SK-N-SH (cell line): ENCODE measurements around the gene CCDC192. TPM values are rescaled to one million over a fixed set of nuclear protein-coding genes. Genes with fewer than 3 reads are reported as not detected.
A peak's percentile ranks its signal among the peaks of the same experiment; 100 is the strongest.

Experiments used
- CTCF ChIA-PET: fragments of 300-600, 350-600 bp; formaldehyde crosslinking; extraction: SDS; loops from one replicate; lab custom pipeline; 2021; lab: Yijun Ruan, JAX
- POLR2A ChIA-PET: fragments of 350-600 bp; sonication (Branson Sonifier 250); formaldehyde crosslinking; extraction: SDS; loops from one replicate; lab custom pipeline; 2020; ENCODE audit warnings: antibody characterized with exemption, inconsistent platforms; lab: Yijun Ruan, JAX
- DNase-seq: peaks from one replicate; pipeline ENCODE4 v3.0.0; 2012
- H2AFZ ChIP-seq: fragments of 200-600 bp; sonication (generic); 2 replicates; pipeline ENCODE4 v1.8.1; 2016; ENCODE audit warnings: antibody characterized with exemption, mild to moderate bottlenecking, low read depth
- H3F3A ChIP-seq: fragments of 200-600 bp; sonication (generic); replicated peaks from 2 replicates; pipeline ENCODE3; 2016; ENCODE audit warnings: antibody characterized with exemption, mild to moderate bottlenecking; ENCODE audit not compliant: insufficient read depth
- H3K27ac ChIP-seq, 2 experiments: fragments of 200-500 bp in 1 of 2; fragments of 200-600 bp in 1 of 2; sonication (Bioruptor generic) in 1 of 2; sonication (generic), shearing (Covaris generic) in 1 of 2; 2 replicates each; pipeline versions ENCODE4 v1.5.1 to v1.6.1; 2014 to 2016; ENCODE audit warnings: low read depth in 2 of 2, inconsistent platforms in 1 of 2, low read length in 1 of 2, mild to moderate bottlenecking in 1 of 2, mixed read lengths in 1 of 2
- H3K27me3 ChIP-seq: fragments of 200-600 bp; sonication (generic), shearing (Covaris generic); 2 replicates; pipeline ENCODE4 v1.6.1; 2016; ENCODE audit warnings: mixed run types; ENCODE audit not compliant: insufficient read depth
- H3K36me3 ChIP-seq, 2 experiments: fragments of 200-500 bp in 1 of 2; fragments of 200-600 bp in 1 of 2; sonication (Bioruptor generic) in 1 of 2; sonication (generic) in 1 of 2; replicated peaks in 1 of 2; 2 replicates each; pipeline versions ENCODE3 to v1.5.1; 2014 to 2016; ENCODE audit warnings: low read length in 1 of 2, mild to moderate bottlenecking in 1 of 2; ENCODE audit not compliant: insufficient read depth in 2 of 2, control insufficient read depth in 1 of 2
- H3K4me1 ChIP-seq, 2 experiments: fragments of 200-500 bp in 1 of 2; fragments of 200-600 bp in 1 of 2; sonication (Bioruptor generic) in 1 of 2; sonication (generic), shearing (Covaris generic) in 1 of 2; 2 replicates each; pipeline versions ENCODE4 v1.5.1 to v1.6.1; 2014 to 2016; ENCODE audit warnings: low read depth in 1 of 2, low read length in 1 of 2, mixed run types in 1 of 2; ENCODE audit not compliant: insufficient read depth in 2 of 2, control insufficient read depth in 1 of 2
- H3K4me2 ChIP-seq: fragments of 200-600 bp; sonication (generic), shearing (Covaris generic); 2 replicates; pipeline ENCODE4 v1.6.1; 2017; ENCODE audit warnings: mixed run types
- H3K4me3 ChIP-seq, 2 experiments: fragments of 200-500 bp in 1 of 2; fragments of 200-600 bp in 1 of 2; sonication (Bioruptor generic) in 1 of 2; sonication (generic), shearing (Covaris generic) in 1 of 2; 2 replicates each; pipeline versions ENCODE4 v1.5.1 to v1.8.1; 2014 to 2016; ENCODE audit warnings: low read depth in 2 of 2, inconsistent platforms in 1 of 2, low read length in 1 of 2, mild to moderate bottlenecking in 1 of 2, mixed read lengths in 1 of 2, moderate library complexity in 1 of 2
- H3K79me2 ChIP-seq: fragments of 200-600 bp; sonication (generic); 2 replicates; pipeline ENCODE4 v1.8.1; 2017; ENCODE audit warnings: mild to moderate bottlenecking; ENCODE audit not compliant: insufficient read depth
- H3K9ac ChIP-seq: fragments of 200-600 bp; sonication (generic); 2 replicates; pipeline ENCODE4 v1.6.1; 2017; ENCODE audit warnings: mixed run types
- H3K9me2 ChIP-seq: fragments of 200-600 bp; sonication (generic); 2 replicates; pipeline ENCODE4 v1.6.1; 2017; ENCODE audit warnings: mixed run types
- H3K9me3 ChIP-seq: fragments of 200-600 bp; sonication (generic); 2 replicates; pipeline ENCODE4 v1.6.1; 2017; ENCODE audit warnings: mixed run types, mild to moderate bottlenecking, moderate library complexity
- H4K20me1 ChIP-seq: fragments of 200-600 bp; sonication (generic); 2 replicates; pipeline ENCODE4 v1.6.1; 2017; ENCODE audit warnings: mild to moderate bottlenecking, mixed run types; ENCODE audit not compliant: insufficient read depth
- ELF1 ChIP-seq: IDR thresholded peaks from 2 replicates; pipeline ENCODE4 v1.4.0; 2012
- EZH2phosphoT487 ChIP-seq: fragments of 200-600 bp; sonication (generic); IDR thresholded peaks from 2 replicates; pipeline ENCODE4 v1.6.1; 2017; ENCODE audit warnings: low read depth, mixed run types, mild to moderate bottlenecking, antibody characterized with exemption, moderate library complexity, borderline replicate concordance
- FOXM1 ChIP-seq: IDR thresholded peaks from 2 replicates; pipeline ENCODE4 v1.4.0; 2012; ENCODE audit warnings: low read depth, mild to moderate bottlenecking
- IRF3 ChIP-seq: fragments of 150-350 bp; IDR thresholded peaks from 2 replicates; pipeline ENCODE4 v1.6.1; 2016; ENCODE audit warnings: mild to moderate bottlenecking, low read depth, low read length
- JUND ChIP-seq: IDR thresholded peaks from 2 replicates; pipeline ENCODE4 v1.4.0; 2012
- MEF2A ChIP-seq: IDR thresholded peaks from 2 replicates; pipeline ENCODE4 v1.4.0; 2012; ENCODE audit warnings: low read depth, borderline replicate concordance
- NRF1 ChIP-seq: IDR thresholded peaks from 2 replicates; pipeline ENCODE4 v1.6.1; 2012; ENCODE audit warnings: low read depth, mild to moderate bottlenecking, low read length
- POLR2AphosphoS5 ChIP-seq: IDR thresholded peaks from 2 replicates; pipeline ENCODE4 v1.6.1; 2012; ENCODE audit warnings: low read depth, low read length
- RAD21 ChIP-seq: IDR thresholded peaks from 2 replicates; pipeline ENCODE4 v1.6.1; 2012; ENCODE audit warnings: mild to moderate bottlenecking, low read length
- RCOR1 ChIP-seq: fragments of 150-350 bp; IDR thresholded peaks from 2 replicates; pipeline ENCODE4 v1.6.1; 2017; ENCODE audit warnings: antibody characterized with exemption, low read length
- REST ChIP-seq: IDR thresholded peaks from 2 replicates; pipeline ENCODE4 v1.6.1; 2012; ENCODE audit warnings: mild to moderate bottlenecking, low read depth, low read length, moderate library complexity
- RFX5 ChIP-seq: IDR thresholded peaks from 2 replicates; pipeline ENCODE4 v1.6.1; 2012; ENCODE audit warnings: mild to moderate bottlenecking, improper control_type of control experiment, low read length
- SIN3A ChIP-seq: IDR thresholded peaks from 2 replicates; pipeline ENCODE4 v1.6.1; 2012; ENCODE audit warnings: low read depth, mild to moderate bottlenecking, low read length, moderate library complexity, borderline replicate concordance
- SMC3 ChIP-seq: IDR thresholded peaks from 2 replicates; pipeline ENCODE4 v1.6.1; 2012; ENCODE audit warnings: low read depth, low read length, improper control_type of control experiment
- TAF1 ChIP-seq: IDR thresholded peaks from 2 replicates; pipeline ENCODE4 v1.6.1; 2012; ENCODE audit warnings: low read depth, mild to moderate bottlenecking, low read length, moderate library complexity, borderline replicate concordance
- TCF12 ChIP-seq: IDR thresholded peaks from 2 replicates; pipeline ENCODE4 v1.4.0; 2012
- USF2 ChIP-seq: fragments of 150-350 bp; IDR thresholded peaks from 2 replicates; pipeline ENCODE4 v1.6.1; 2017; ENCODE audit warnings: antibody characterized with exemption, low read length, low read depth, borderline replicate concordance
- WGBS: methylation state at CpG from one replicate; pipeline ENCODE4 v1.1.6; 2017; ENCODE audit warnings: low lambda C conversion rate; 5-methylcytosine and 5-hydroxymethylcytosine counted together
- polyA plus RNA-seq, 3 experiments: library from polyadenylated mRNA; depleted of rRNA; stranded (reverse); fragments of >200 nt; gene quantifications; 2 replicates each; pipeline ENCODE4 v1.2.3, GENCODE V29; 2012

Gene CCDC192
- polyA plus RNA-seq, 1 of the 3 experiments (the other 2 are of a cell fraction), result not detected

DNA sequence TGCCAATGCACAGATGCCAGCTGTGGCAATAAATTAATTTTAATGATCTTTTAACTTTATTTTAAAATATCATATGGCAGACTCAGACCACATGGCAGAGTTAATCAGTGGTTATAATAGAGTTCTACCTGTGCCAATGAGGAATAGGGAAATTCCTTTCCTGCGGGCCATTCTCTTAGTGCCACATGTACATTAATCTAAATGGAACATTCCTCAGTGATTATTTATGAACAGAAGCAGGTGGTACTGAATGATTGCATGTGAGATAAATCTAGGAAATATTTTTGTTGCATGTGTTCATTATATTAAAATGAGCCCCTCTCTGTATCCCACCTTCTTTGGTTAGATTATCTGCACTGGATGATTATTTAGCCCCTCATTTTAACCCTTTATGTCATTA is 102.3 kb downstream of the CCDC192 start:
- POLR2A ChIA-PET, result no interaction called here
- Histone ChIP-seq H3K4me2 (no peak overlapping the region), H3K9ac (no peak overlapping the region)
- TF ChIP-seq USF2, result no peak
- TF ChIP-seq TCF12, result peak; percentile 53; the same call in 1 of the 2 replicates
- TF ChIP-seq, all 33 proteins: peak for 1
- no peaks in the 10 kb centered on the region for H3K79me2 ChIP-seq
- CTCF ChIA-PET, result interaction anchor here (1.7 kb wide), 1 partner anchor 8 kb away, joined by 4 read pairs; no protein-coding TSS in a partner anchor
- H3K4me3 ChIP-seq, result no peak overlapping the region
- H3K27ac ChIP-seq, result no peak overlapping the region; a peak in 1 of 4 replicates
- no peaks in the 10 kb centered on the region for H4K20me1 ChIP-seq
- H2AFZ ChIP-seq, result no peak overlapping the region
- no peaks in the 10 kb centered on the region for H3K27me3 ChIP-seq
- no peaks in the 10 kb centered on the region for H3K9me2 ChIP-seq
- no peak for DNase-seq
- WGBS, result 22% methylated on average over 1 of the region's 1 CpG
- no peaks in the 10 kb centered on the region for H3K36me3 ChIP-seq
- H3F3A ChIP-seq, result peaks cover 6% of the 10 kb centered on the region
- no peaks in the 10 kb centered on the region for H3K9me3 ChIP-seq
- H3K4me1 ChIP-seq, result no peaks in the 10 kb centered on the region; a peak in 3 of 4 replicates

DNA sequence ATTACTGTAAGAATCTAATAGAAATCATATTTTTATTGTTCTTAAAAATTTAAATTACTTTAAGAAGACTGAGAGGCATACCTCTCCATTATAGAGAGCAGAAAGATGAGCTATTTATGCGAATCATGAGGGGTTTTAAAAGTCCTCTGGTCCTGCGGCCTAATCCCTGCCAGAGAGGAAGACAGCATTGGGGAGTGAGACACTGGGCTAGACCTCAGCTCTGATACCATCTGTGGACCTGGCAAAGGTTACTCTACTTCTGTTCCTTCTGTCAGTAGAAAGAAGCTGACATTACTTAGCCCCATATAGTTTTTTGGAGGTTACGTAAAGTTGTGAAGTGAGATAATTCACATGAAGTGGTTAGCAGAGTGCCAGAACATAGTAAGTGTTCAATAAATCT is 103.6 kb downstream of the CCDC192 start:
- WGBS, result 97% methylated on average over 3 of the region's 3 CpGs
- Histone ChIP-seq H2AFZ (no peak overlapping the region; the same call in 1 of the 2 replicates), H3F3A (peaks cover 1% of the 10 kb centered on the region), H3K36me3 (no peaks in the 10 kb centered on the region), H3K79me2 (no peaks in the 10 kb centered on the region), H3K9ac (no peak overlapping the region), H3K4me2 (no peak overlapping the region), H3K27me3 (no peaks in the 10 kb centered on the region), H3K4me3 (no peak overlapping the region), H3K4me1 (no peaks in the 10 kb centered on the region; a peak in 3 of 4 replicates), H3K27ac (no peak overlapping the region), H4K20me1 (no peaks in the 10 kb centered on the region), H3K9me3 (no peaks in the 10 kb centered on the region), H3K9me2 (no peaks in the 10 kb centered on the region)
- CTCF ChIA-PET, result interaction anchor here (1.7 kb wide), 1 partner anchor 10 kb away, joined by 4 read pairs; no protein-coding TSS in a partner anchor
- TF ChIP-seq ELF1 (no peak), USF2 (no peak), SMC3 (no peak), FOXM1 (no peak), IRF3 (no peak), RFX5 (no peak), REST (no peak), RAD21 (no peak), MEF2A (no peak), SIN3A (no peak), POLR2AphosphoS5 (no peak), TAF1 (no peak), EZH2phosphoT487 (no peak), NRF1 (no peak), RCOR1 (no peak), JUND (no peak)
- POLR2A ChIA-PET, result no interaction called here
- DNase-seq, result no peak
